HepG2 (cell line): ENCODE data around the gene FBF1. TPM values are rescaled to one million over a fixed set of nuclear protein-coding genes. Genes with fewer than 3 reads are reported as not detected.

Experiments
- FOXO1 ChIP-seq: sonication (generic); formaldehyde crosslinking; IDR thresholded peaks from 2 replicates; pipeline ENCODE4 v1.4.0; 2020; ENCODE audit warnings: missing genetic modification reagents
- HIVEP1 ChIP-seq: sonication (generic); formaldehyde crosslinking; IDR thresholded peaks from 2 replicates; pipeline ENCODE4 v1.4.0; 2020; ENCODE audit warnings: mild to moderate bottlenecking, missing genetic modification reagents
- KDM5B ChIP-seq: sonication (generic); formaldehyde crosslinking; IDR thresholded peaks from 2 replicates; pipeline ENCODE4 v1.4.0; 2020; ENCODE audit warnings: missing genetic modification reagents, mild to moderate bottlenecking, borderline replicate concordance
- MXD3 ChIP-seq: IDR thresholded peaks from 2 replicates; pipeline ENCODE4 v1.6.1; 2016; ENCODE audit warnings: mild to moderate bottlenecking, missing biosample characterization, missing genetic modification reagents
- NFKB2 ChIP-seq: sonication (generic); formaldehyde crosslinking; IDR thresholded peaks from 2 replicates; pipeline ENCODE4 v1.4.0; 2020; ENCODE audit warnings: missing genetic modification reagents, borderline replicate concordance
- PLSCR1 ChIP-seq: sonication (generic); formaldehyde crosslinking; IDR thresholded peaks from 2 replicates; pipeline ENCODE4 v1.5.0; 2020; ENCODE audit warnings: missing genetic modification reagents, mild to moderate bottlenecking, borderline replicate concordance
- XBP1 ChIP-seq: sonication (generic); formaldehyde crosslinking; IDR thresholded peaks from 2 replicates; pipeline ENCODE4 v1.5.0; 2020; ENCODE audit warnings: missing genetic modification reagents
- ZBTB44 ChIP-seq: sonication (generic); formaldehyde crosslinking; IDR thresholded peaks from 2 replicates; pipeline ENCODE4 v1.4.0; 2020; ENCODE audit warnings: missing genetic modification reagents
- ZFP36L2 ChIP-seq: sonication (generic); formaldehyde crosslinking; IDR thresholded peaks from 2 replicates; pipeline ENCODE4 v1.4.0; 2020; ENCODE audit warnings: missing genetic modification reagents
- ZNF180 ChIP-seq: sonication (generic); formaldehyde crosslinking; IDR thresholded peaks from 2 replicates; pipeline ENCODE4 v1.4.0; 2020; ENCODE audit warnings: low read depth, missing genetic modification reagents, borderline replicate concordance
- ZNF20 ChIP-seq: sonication (generic); formaldehyde crosslinking; IDR thresholded peaks from 2 replicates; pipeline ENCODE4 v1.4.0; 2020; ENCODE audit warnings: mild to moderate bottlenecking, moderate library complexity, missing genetic modification reagents
- ZNF318 ChIP-seq: sonication (generic); formaldehyde crosslinking; IDR thresholded peaks from 2 replicates; pipeline ENCODE4 v1.4.0; 2020; ENCODE audit warnings: mild to moderate bottlenecking, missing genetic modification reagents
- ZNF547 ChIP-seq: sonication (generic); formaldehyde crosslinking; IDR thresholded peaks from 2 replicates; pipeline ENCODE4 v1.5.1; 2020; ENCODE audit warnings: mild to moderate bottlenecking, missing genetic modification reagents
- ZNF737 ChIP-seq: sonication (generic); formaldehyde crosslinking; IDR thresholded peaks from 2 replicates; pipeline ENCODE4 v1.5.0; 2020; ENCODE audit warnings: missing genetic modification reagents, mild to moderate bottlenecking, borderline replicate concordance
- ZNF761 ChIP-seq: sonication (generic); formaldehyde crosslinking; conservative IDR thresholded peaks from 2 replicates; pipeline ENCODE4 v1.4.0; 2020; ENCODE audit warnings: mild to moderate bottlenecking, missing genetic modification reagents
- ZNF800 ChIP-seq: sonication (generic); formaldehyde crosslinking; IDR thresholded peaks from 2 replicates; pipeline ENCODE4 v1.4.0; 2020; ENCODE audit warnings: missing genetic modification reagents
- polyA plus RNA-seq, 8 experiments: library from polyadenylated mRNA; depleted of rRNA in 3 of 8; stranded (reverse) in 7 of 8; unstranded in 1 of 8; fragments of >200 nt; fragmentation: Illumina TruSeq in 4 of 8; extraction: Trizol in 4 of 8; gene quantifications; 2 replicates each; pipeline versions ENCODE4 v1.2.1 to v1.2.3, GENCODE V29; 2011 to 2016; ENCODE audit warnings: low read depth in 4 of 8, missing spikeins in 1 of 8, mixed read lengths in 1 of 8; ENCODE audit not compliant: insufficient read depth in 1 of 8
- total RNA-seq, 5 experiments: library from RNA; depleted of rRNA; stranded (reverse); fragments of >200 nt; fragmentation: Illumina TruSeq; extraction: Trizol; gene quantifications; 2 replicates each; pipeline ENCODE4 v1.2.3, GENCODE V29; 2016; ENCODE audit warnings: low read depth in 1 of 5

The FBF1 gene
- total and polyA plus RNA-seq, 2 of the 13 experiments (the other 11 are each of a cell fraction or from before 2014, with no cell fraction given), result 2.4 to 8.1 TPM

- peak; percentile 38; the same call in 1 of the 2 replicates for TF ChIP-seq ZNF800
- TF ChIP-seq NFKB2 (CRISPR knock-in tag), result no peak; the same call in 1 of the 2 replicates
- TF ChIP-seq KDM5B (CRISPR knock-in tag), result no peak; the same call in 1 of the 2 replicates
- TF ChIP-seq ZNF318 (CRISPR knock-in tag), result peak; percentile 17; the same call in 1 of the 2 replicates
- no peak for TF ChIP-seq ZNF20 (CRISPR knock-in tag)
- peak; percentile 65 for TF ChIP-seq FOXO1
- TF ChIP-seq ZNF737 (CRISPR knock-in tag), result no peak
- TF ChIP-seq ZFP36L2, result no peak
- no peak; the same call in 1 of the 2 replicates for TF ChIP-seq MXD3 (CRISPR knock-in tag)
- TF ChIP-seq XBP1 (CRISPR knock-in tag), result no peak
- no peak; the same call in 1 of the 2 replicates for TF ChIP-seq ZNF761 (CRISPR knock-in tag)
- TF ChIP-seq ZNF180 (CRISPR knock-in tag), result no peak
- no peak for TF ChIP-seq PLSCR1 (CRISPR knock-in tag)
- TF ChIP-seq ZNF547 (CRISPR knock-in tag), result no peak
- no peak for TF ChIP-seq HIVEP1 (CRISPR knock-in tag)
- TF ChIP-seq ZBTB44 (CRISPR knock-in tag), result no peak
These were observed 48.2 kb downstream of the FBF1 start (continued) for GRCh38 chr17:75892556-75893224.
